Pons (tissue), 1 donor: ENCODE results near the gene NASP.
"Not testable (repeated sequence)": the region's sequence is repeated elsewhere in the genome, so short reads cannot be mapped to it uniquely, and the experiment has no call there.

ENCODE experiments used
- DNase-seq: peaks from one replicate; pipeline ENCODE4 v3.0.0-alpha.2; 2016; ENCODE audit warnings: low spot score

Gene NASP

DNA sequence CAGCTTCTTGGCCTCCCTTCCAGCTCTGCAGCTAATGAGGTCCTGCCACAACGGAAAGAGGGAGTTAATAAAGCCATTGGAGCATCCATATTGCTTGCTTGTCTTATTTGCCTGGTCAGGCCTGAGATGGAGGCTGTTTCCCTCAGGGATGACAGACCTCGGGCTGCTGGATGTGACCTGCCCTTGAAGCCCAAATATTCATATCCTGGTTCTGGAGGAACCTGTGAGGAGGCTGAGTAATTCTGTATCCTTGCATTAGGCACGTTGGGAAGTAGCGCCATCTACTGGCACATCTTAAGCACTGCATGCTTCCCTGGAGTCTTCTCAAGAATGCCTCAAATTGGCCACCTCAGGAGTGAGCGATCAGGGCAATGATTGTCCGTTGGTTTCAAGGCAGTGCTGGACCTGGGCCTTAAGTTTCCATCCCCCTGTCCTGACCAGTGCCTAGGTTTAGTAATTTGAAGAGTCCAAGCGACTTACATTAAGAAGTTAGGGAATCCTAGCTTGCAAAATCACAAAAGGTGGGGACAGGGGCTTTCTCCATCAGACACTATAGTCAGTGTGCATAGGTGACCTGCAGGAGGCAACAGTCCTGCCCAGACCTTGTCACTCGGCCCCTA is 13.8 kb upstream of the NASP start:
- DNase-seq = peak; percentile 84

GRCh38 chr1:45570631-45571030 is 13.2 kb upstream of the NASP start:
- DNase-seq = no peak

DNA sequence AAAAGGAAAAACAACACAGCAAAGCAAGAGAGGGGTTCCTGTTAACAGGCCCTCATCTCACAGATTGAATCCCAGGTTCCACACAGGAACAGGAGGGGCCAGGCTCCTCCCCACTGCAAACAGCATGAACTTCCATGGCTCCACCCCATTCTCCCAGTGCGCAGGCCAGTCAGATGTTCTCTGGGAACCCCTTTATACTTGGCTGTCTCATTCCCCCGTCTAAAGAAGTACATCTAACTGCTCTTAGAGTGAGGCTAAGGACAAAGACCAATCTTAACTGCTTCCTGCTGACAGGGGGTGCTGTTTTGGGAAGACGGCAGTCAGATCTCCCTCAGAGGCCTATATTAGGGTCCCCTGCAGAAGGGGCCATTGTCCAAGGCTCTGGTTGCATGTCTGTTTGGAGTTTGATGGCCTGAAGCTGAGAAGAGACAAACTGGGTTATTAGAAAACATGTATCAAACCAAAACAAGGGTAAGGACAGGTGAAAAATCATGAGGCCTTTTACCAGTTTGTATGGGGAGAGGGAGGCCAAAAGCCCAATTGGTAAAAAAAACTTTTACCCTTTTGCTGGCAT is 10.5 kb upstream of the NASP start:
- no peak for DNase-seq

DNA sequence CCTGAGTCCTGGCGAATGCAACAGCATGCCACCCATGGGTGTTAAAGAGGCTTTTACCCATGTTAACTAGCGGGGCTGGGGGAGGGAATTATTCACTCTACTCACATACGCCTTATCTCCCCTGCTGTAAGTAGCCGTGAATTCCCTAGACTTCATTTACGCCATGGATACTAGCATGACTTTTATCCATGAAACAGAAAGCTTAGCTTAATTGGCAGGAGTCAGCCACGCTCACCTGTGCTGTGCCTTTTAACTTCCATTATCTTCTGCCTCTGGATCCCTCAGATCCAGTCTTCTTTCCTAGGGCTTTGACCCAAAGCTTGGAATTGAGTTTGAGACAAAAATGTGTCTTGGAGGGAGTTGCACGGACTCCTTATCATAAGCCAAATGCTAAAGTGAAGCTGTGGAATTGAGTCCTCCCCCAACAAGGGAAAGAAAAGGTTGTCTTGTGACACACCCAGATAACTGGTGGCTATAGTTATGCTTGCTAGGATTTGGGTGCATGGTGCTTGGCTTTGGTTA is 9.7 kb upstream of the NASP start:
- DNase-seq = no peak

DNA sequence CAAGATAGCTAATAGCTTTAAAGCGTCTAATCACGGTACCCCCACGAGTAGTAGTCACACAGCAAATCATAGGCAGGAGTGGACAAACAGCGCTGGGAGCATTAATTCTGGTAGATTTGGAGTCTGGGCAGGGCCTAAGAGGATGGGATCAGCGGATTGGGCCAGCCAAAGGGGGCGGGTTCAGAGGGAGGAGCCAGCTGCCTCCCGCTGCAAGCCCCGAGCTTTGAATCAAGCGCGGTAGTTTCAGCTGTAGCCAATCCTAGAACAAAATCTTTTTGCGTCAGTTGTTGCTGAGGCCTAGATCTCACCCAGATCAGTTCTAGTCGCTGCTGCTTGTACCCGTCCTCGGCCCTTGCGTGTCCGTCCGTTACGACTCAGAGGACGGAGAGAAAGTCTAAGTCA is 576 bp upstream of the NASP start:
- DNase-seq = peak; percentile 99

DNA sequence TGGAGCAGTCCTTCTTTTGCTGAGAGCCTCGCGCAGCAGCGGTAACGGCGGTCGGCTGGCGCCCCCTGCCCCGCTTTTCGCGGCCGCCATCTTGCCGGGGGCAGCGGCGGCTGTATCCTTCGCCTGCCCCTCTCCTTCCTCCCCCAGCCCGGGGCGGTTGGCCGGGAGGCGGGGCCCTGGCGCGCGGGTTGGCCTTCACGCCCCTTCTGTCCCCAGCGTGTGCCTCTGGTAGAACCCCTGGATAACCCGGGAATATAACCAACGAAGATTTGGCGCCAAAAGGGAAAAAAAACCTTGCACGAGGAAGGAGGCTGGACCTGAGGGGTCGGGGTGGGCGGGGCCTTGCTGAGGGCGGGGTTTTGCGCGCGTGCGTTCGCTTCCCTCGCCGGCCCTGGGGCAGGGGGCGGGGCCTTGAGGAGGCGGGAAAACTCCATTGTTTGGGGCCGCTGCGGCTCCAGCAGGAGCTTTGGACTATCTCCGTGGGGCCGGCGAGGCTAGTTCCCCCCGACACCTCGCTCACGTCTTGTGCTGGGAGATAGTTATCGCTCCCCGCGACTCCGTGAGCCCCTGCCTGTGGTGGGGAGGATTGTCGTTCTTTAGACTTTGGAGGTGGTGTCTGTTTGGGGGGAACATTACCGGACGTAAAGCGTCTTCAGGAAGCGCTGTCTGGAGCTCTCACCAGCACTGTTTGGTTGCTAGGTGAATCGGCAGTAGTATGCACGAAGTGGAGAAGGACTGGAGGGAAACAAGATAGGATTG is 689 bp downstream of the NASP start:
- peak; percentile 84 for DNase-seq

- DNase-seq = no peak
These were observed 1.2 kb downstream of the NASP start for GRCh38 chr1:45585110-45585426.

GRCh38 chr1:45585496-45586075 is 1.7 kb downstream of the NASP start:
- DNase-seq = no peak

GRCh38 chr1:45586769-45587168 is 2.9 kb downstream of the NASP start:
- DNase-seq = no peak

GRCh38 chr1:45589861-45590260 is 6.0 kb downstream of the NASP start:
- DNase-seq = no peak

GRCh38 chr1:45594412-45594811 is 10.6 kb downstream of the NASP start:
- no peak for DNase-seq

DNA sequence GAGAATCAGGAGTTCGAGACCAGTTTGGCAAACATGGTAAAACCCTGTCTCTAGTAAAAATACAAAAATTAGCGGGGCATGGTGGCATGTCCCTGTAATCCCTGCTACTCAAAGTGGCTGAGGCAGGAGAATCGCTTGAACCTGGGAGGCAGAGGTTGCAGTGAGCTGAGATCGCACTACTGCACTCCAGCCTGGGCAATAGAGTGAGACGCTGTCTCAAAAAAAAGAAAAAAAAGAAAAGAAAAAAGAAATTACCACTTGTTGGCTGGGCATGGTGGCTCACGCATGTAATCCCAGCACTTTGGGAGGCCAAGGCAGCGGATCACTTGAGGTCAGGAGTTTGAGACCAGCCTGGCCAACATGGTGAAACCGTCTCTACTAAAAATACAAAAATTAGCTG is 12.9 kb downstream of the NASP start:
- not testable (repeated sequence) for DNase-seq

DNA sequence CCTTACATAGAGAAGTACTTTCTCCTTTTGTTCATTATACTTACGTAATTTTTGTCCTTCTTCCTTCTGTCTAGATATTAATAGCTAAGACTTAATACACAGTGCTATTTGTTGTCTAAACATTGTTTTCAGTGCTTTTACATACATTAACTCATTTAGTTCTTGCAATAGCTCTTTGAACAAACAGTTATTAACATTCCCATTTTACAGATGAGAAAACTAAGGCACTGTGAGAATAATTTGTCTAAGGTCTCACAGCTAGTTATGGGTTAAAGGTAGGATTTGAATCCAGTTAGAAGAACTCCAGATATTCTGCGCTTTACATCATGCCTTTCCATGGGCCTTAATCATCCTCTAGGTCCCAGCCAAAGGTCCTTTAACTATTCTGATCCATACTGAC is 20.4 kb downstream of the NASP start:
- no peak for DNase-seq

DNA sequence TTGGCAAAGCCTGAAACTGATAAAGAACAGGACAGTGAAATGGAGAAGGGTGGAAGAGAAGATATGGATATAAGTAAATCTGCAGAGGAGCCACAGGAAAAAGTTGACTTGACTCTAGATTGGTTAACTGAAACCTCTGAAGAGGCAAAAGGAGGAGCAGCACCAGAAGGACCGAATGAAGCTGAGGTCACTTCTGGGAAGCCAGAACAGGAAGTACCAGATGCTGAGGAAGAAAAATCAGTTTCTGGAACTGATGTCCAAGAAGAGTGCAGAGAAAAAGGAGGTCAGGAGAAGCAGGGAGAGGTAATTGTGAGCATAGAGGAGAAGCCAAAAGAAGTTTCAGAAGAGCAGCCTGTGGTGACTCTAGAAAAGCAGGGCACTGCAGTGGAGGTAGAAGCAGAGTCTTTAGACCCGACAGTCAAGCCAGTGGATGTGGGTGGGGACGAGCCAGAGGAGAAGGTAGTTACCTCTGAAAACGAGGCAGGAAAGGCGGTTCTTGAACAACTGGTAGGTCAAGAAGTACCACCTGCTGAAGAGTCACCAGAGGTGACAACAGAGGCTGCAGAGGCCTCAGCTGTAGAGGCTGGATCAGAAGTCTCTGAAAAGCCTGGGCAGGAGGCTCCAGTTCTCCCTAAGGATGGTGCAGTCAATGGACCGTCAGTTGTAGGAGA is 23.7 kb downstream of the NASP start:
- DNase-seq = no peak

DNA sequence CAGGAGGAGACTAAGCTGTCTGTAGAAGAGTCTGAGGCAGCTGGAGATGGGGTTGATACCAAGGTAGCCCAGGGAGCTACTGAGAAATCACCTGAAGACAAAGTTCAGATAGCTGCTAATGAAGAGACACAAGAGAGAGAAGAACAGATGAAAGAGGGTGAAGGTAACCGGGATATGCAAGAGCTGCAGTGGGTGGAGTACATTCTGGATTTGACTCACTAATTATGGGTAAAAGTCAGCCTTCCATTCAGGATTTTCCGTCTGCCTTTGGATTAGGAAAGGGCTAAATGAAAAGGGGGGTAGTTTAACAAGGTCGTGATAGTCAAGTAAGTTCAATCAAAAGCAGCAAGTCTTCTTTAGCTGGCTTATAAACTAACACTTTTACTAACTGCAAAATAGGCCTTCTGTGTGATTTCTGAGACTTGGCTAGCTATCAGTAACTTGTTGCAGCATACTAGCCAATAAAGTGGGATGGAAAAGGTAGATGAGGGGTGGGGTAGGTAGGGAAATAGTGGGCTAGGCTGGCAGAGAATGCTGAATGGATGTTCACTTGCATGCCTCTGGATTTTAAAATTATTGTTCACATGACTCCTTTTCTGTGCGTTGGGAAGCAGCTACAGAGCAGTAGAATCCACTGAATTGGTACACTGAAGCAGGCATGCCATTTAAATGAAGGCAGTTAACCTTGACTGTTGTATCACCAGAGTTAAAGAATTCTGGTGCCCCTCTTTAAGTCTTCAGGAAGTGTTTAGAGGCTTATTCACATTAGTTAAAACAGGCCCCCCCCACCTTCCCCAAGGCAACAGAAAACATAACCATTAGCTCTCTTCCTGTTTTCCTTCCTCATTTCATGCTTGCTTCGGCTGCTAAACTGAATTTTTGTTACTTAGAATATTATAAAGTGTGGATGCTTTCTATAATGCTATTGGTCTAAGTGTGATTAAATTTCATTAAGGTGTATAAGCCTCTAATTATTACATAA is 24.6 kb downstream of the NASP start:
- no peak for DNase-seq

- DNase-seq = no peak
These were observed 26.9 kb downstream of the NASP start for GRCh38 chr1:45610589-45611226.

GRCh38 chr1:45612941-45613579 is 29.2 kb downstream of the NASP start:
- no peak for DNase-seq

GRCh38 chr1:45615885-45616284 is 32.0 kb downstream of the NASP start:
- DNase-seq = no peak

- DNase-seq = no peak
These were observed 33.8 kb downstream of the NASP start for GRCh38 chr1:45617618-45618017.
